OCI-LY1 (cell line): Measurements from ENCODE around the gene MAST4.

Source experiments
- H2AFZ ChIP-seq: fragments of 200-600 bp; sonication (generic), shearing (Covaris generic); 2 replicates; pipeline ENCODE4 v1.6.0; 2014; ENCODE audit warnings: antibody characterized with exemption, mild to moderate bottlenecking, low read length
- H3F3A ChIP-seq: fragments of 200-600 bp; sonication (generic), shearing (Covaris generic); 2 replicates; pipeline ENCODE4 v1.6.0; 2014; ENCODE audit warnings: mild to moderate bottlenecking, antibody characterized with exemption, low read length, moderate library complexity; ENCODE audit not compliant: insufficient read depth
- H3K27ac ChIP-seq: fragments of 200-600 bp; sonication (generic); 2 replicates; pipeline ENCODE4 v1.5.1; 2014; ENCODE audit warnings: low read length, mixed run types, mild to moderate bottlenecking, low read depth; ENCODE audit not compliant: poor library complexity, severe bottlenecking
- H3K27me3 ChIP-seq: fragments of 200-600 bp; sonication (generic); 2 replicates; pipeline ENCODE4 v1.6.0; 2014; ENCODE audit warnings: antibody characterized with exemption, mild to moderate bottlenecking, low read length, moderate library complexity; ENCODE audit not compliant: insufficient read depth
- H3K36me3 ChIP-seq: fragments of 200-600 bp; sonication (generic); 2 replicates; pipeline ENCODE4 v1.6.1; 2014; ENCODE audit warnings: mild to moderate bottlenecking, antibody characterized with exemption, low read length, moderate library complexity, mixed read lengths; ENCODE audit not compliant: insufficient read depth
- H3K4me1 ChIP-seq: fragments of 200-600 bp; sonication (generic); 2 replicates; pipeline ENCODE4 v1.5.1; 2014; ENCODE audit warnings: mild to moderate bottlenecking, low read length, moderate library complexity; ENCODE audit not compliant: insufficient read depth, severe bottlenecking
- H3K4me2 ChIP-seq: fragments of 200-600 bp; sonication (generic), shearing (Covaris generic); 2 replicates; pipeline ENCODE4 v1.6.1; 2014; ENCODE audit warnings: low read length
- H3K4me3 ChIP-seq: fragments of 200-600 bp; sonication (generic); 2 replicates; pipeline ENCODE4 v1.5.1; 2014; ENCODE audit warnings: low read length, low read depth, mild to moderate bottlenecking, mixed read lengths; ENCODE audit not compliant: poor library complexity, severe bottlenecking
- H3K79me2 ChIP-seq: fragments of 200-600 bp; shearing (Covaris generic); 2 replicates; pipeline ENCODE4 v1.6.1; 2016; ENCODE audit warnings: mixed run types, low read length, mixed read lengths; ENCODE audit not compliant: insufficient read depth
- H3K9ac ChIP-seq: fragments of 200-600 bp; sonication (generic), shearing (Covaris generic); 2 replicates; pipeline ENCODE4 v1.6.1; 2014; ENCODE audit warnings: mild to moderate bottlenecking, low read length, mixed read lengths
- H3K9me2 ChIP-seq: fragments of 200-600 bp; sonication (generic), shearing (Covaris generic); 2 replicates; pipeline ENCODE4 v1.6.1; 2014; ENCODE audit warnings: low read depth, mild to moderate bottlenecking, low read length, mixed read lengths
- H3K9me3 ChIP-seq: fragments of 200-600 bp; shearing (Covaris generic); 2 replicates; pipeline ENCODE4 v1.6.1; 2014; ENCODE audit warnings: low read length, mixed read lengths
- H4K20me1 ChIP-seq: fragments of 200-600 bp; sonication (generic), shearing (Covaris generic); 2 replicates; pipeline ENCODE4 v1.6.0; 2016; ENCODE audit warnings: mild to moderate bottlenecking, low read length; ENCODE audit not compliant: insufficient read depth
- CTCF ChIP-seq: fragments of 200-600 bp; sonication (generic), shearing (Covaris generic); IDR thresholded peaks from 2 replicates; pipeline ENCODE4 v1.5.1; 2017; ENCODE audit warnings: mild to moderate bottlenecking, antibody characterized with exemption, low read length, moderate library complexity, mixed read lengths
- EZH2 ChIP-seq: fragments of 200-600 bp; sonication (generic), shearing (Covaris generic); IDR thresholded peaks from 2 replicates; pipeline ENCODE4 v1.8.0; 2017; ENCODE audit warnings: borderline replicate concordance, mixed run types, mild to moderate bottlenecking, antibody characterized with exemption, low read length, moderate library complexity, mixed read lengths

MAST4 gene

GRCh38 chr5:67135381-67135984 lies 539.3 kb downstream of the MAST4 start:
- no peaks in the 10 kb centered on the region for H3K4me1 ChIP-seq
- H3K4me3 ChIP-seq, result no peak overlapping the region
- no peaks in the 10 kb centered on the region for H3F3A ChIP-seq
- no peak for TF ChIP-seq CTCF
- TF ChIP-seq EZH2, result no peak
- no peak overlapping the region for H2AFZ ChIP-seq
- no peak overlapping the region for H3K9ac ChIP-seq
- no peak overlapping the region for H3K27ac ChIP-seq
- no peaks in the 10 kb centered on the region for H3K27me3 ChIP-seq
- no peaks in the 10 kb centered on the region for H3K9me2 ChIP-seq
- no peaks in the 10 kb centered on the region for H3K79me2 ChIP-seq
- H4K20me1 ChIP-seq, result no peaks in the 10 kb centered on the region
- H3K36me3 ChIP-seq, result no peaks in the 10 kb centered on the region
- no peaks in the 10 kb centered on the region for H3K9me3 ChIP-seq
- no peak overlapping the region for H3K4me2 ChIP-seq

GRCh38 chr5:67139030-67139429 lies 542.8 kb downstream of the MAST4 start:
- Histone ChIP-seq H2AFZ (no peak overlapping the region), H3K27me3 (no peaks in the 10 kb centered on the region), H3K9ac (no peak overlapping the region), H3K9me2 (no peaks in the 10 kb centered on the region), H3K9me3 (no peaks in the 10 kb centered on the region), H3K79me2 (no peaks in the 10 kb centered on the region), H3K4me1 (no peaks in the 10 kb centered on the region), H3K4me3 (no peak overlapping the region), H3K36me3 (no peaks in the 10 kb centered on the region), H4K20me1 (no peaks in the 10 kb centered on the region), H3K27ac (no peak overlapping the region), H3K4me2 (no peak overlapping the region), H3F3A (no peaks in the 10 kb centered on the region)
- no peak for TF ChIP-seq EZH2
- TF ChIP-seq CTCF, result no peak

GRCh38 chr5:67140413-67140812 lies 544.2 kb downstream of the MAST4 start:
- no peaks in the 10 kb centered on the region for H4K20me1 ChIP-seq
- H3K9ac ChIP-seq, result no peak overlapping the region
- H3F3A ChIP-seq, result no peaks in the 10 kb centered on the region
- H3K79me2 ChIP-seq, result no peaks in the 10 kb centered on the region
- no peaks in the 10 kb centered on the region for H3K4me1 ChIP-seq
- H3K27ac ChIP-seq, result no peak overlapping the region
- H3K4me2 ChIP-seq, result no peak overlapping the region
- H3K27me3 ChIP-seq, result no peaks in the 10 kb centered on the region
- H3K4me3 ChIP-seq, result no peak overlapping the region
- no peak for TF ChIP-seq EZH2
- no peak for TF ChIP-seq CTCF
- no peaks in the 10 kb centered on the region for H3K9me2 ChIP-seq
- no peak overlapping the region for H2AFZ ChIP-seq
- no peaks in the 10 kb centered on the region for H3K36me3 ChIP-seq
- H3K9me3 ChIP-seq, result no peaks in the 10 kb centered on the region
